Sigmoid colon (tissue), 7 donors: ENCODE measurements around the gene GDA. TPM values are rescaled to one million over a fixed set of nuclear protein-coding genes. Genes with fewer than 3 reads are reported as not detected.

Experiments
- DNase-seq: peaks from one replicate; pipeline ENCODE4 v3.0.0-alpha.2; 2019
- H3K27ac ChIP-seq, 4 donors: fragments of 200-600 bp; sonication (generic); one replicate each; pipeline ENCODE4 v1.5.1; 2016 to 2019; ENCODE audit warnings: mild to moderate bottlenecking in 1 of 4
- H3K27me3 ChIP-seq, 3 donors: fragments of 200-600 bp; sonication (generic); one replicate each; pipeline ENCODE4 v1.5.1; 2019; ENCODE audit warnings: mild to moderate bottlenecking in 1 of 3
- H3K36me3 ChIP-seq, 4 donors: fragments of 200-600 bp; sonication (generic); one replicate each; pipeline ENCODE4 v1.5.1; 2016 to 2019
- H3K4me1 ChIP-seq, 4 donors: fragments of 200-600 bp; sonication (generic); one replicate each; pipeline ENCODE4 v1.5.1; 2017 to 2019
- H3K4me3 ChIP-seq, 4 donors: fragments of 200-600 bp; sonication (generic); one replicate each; pipeline ENCODE4 v1.5.1; 2017 to 2019; ENCODE audit warnings: mild to moderate bottlenecking in 2 of 4, moderate library complexity in 1 of 4
- H3K9me3 ChIP-seq, 4 donors: fragments of 200-600 bp in 3 of 4; sonication (generic) in 3 of 4; one replicate each; pipeline versions ENCODE4 v1.5.1 to v1.6.1; 2013 to 2019
- CTCF ChIP-seq, 4 experiments: fragments of 450-650 bp in 3 of 4; fragments of 200-600 bp in 1 of 4; IDR thresholded peaks; one replicate each; pipeline ENCODE4 v1.5.1; 2016 to 2019; ENCODE audit warnings: antibody characterized with exemption in 4 of 4, mild to moderate bottlenecking in 3 of 4, moderate library complexity in 2 of 4
- EP300 ChIP-seq, 4 donors: sonication (generic); formaldehyde crosslinking; IDR thresholded peaks; one replicate each; pipeline ENCODE4 v1.6.1; 2017; ENCODE audit warnings: antibody characterized with exemption in 4 of 4
- POLR2A ChIP-seq, 2 donors: fragments of 450-650 bp; IDR thresholded peaks; one replicate each; pipeline ENCODE4 v1.6.1; 2016; ENCODE audit warnings: antibody characterized with exemption in 2 of 2, mild to moderate bottlenecking in 2 of 2, moderate library complexity in 2 of 2
- POLR2AphosphoS5 ChIP-seq, 4 donors: sonication (generic); formaldehyde crosslinking; IDR thresholded peaks; one replicate each; pipeline ENCODE4 v1.6.1; 2017; ENCODE audit warnings: antibody characterized with exemption in 4 of 4
- WGBS, 2 donors: extraction: QIAGEN DNeasy Blood & Tissue Kit; methylation state at CpG; one replicate each; pipeline ENCODE4 v1.1.7; 2013; 5-methylcytosine and 5-hydroxymethylcytosine counted together
- intact Hi-C: fragments of 100-400 bp; cut with DNase I; formaldehyde crosslinking; loops from one replicate; pipeline ENCODE4 v1.15.1; 2023
- polyA plus RNA-seq, 3 donors: library from polyadenylated mRNA; stranded (reverse); fragments of 200-250 nt; gene quantifications; one replicate each; pipeline ENCODE4 v1.2.3, GENCODE V29; 2013
- total RNA-seq, 4 donors: library from RNA; depleted of rRNA; stranded (reverse); fragments of >200 nt; gene quantifications; one replicate each; pipeline ENCODE4 v1.1.0, GENCODE V29; 2016
- donor health status: healthy with polysubstance abuse.
- donor health status: Bipolar disorder and iron deficiency.
- donor health status: healthy.

The GDA gene
- total and polyA plus RNA-seq, 7 donors: under 0.01 to 63.1 (median 16.0) TPM; not detected in 2

GRCh38 chr9:72213906-72214305 lies 64.7 kb downstream of the GDA start:
- no peaks in the 10 kb centered on the region for H3K4me1 ChIP-seq
- H3K9me3 ChIP-seq: no peaks in the 10 kb centered on the region
- WGBS, 2 donors: 78 to 91% methylated on average over 4 of the region's 4 CpGs
- no peaks in the 10 kb centered on the region for H3K36me3 ChIP-seq
- no peaks in the 10 kb centered on the region for H3K27me3 ChIP-seq
- DNase-seq: no peak
- intact Hi-C loops: no loop called here
- no peak for TF ChIP-seq POLR2A (IDR thresholded peaks at IDR 0.05)
- TF ChIP-seq CTCF (IDR thresholded peaks at IDR 0.05): no peak
- no peak for TF ChIP-seq POLR2AphosphoS5 (IDR thresholded peaks at IDR 0.05)
- no peak for TF ChIP-seq EP300 (IDR thresholded peaks at IDR 0.05)
- H3K4me3 ChIP-seq: no peak overlapping the region
- H3K27ac ChIP-seq: no peak overlapping the region

GRCh38 chr9:72217306-72217842 lies 68.1 kb downstream of the GDA start:
- WGBS, 2 donors: 23 to 77% methylated on average over 3 of the region's 3 CpGs
- TF ChIP-seq CTCF (IDR thresholded peaks at IDR 0.05): no peak
- no peak for TF ChIP-seq EP300 (IDR thresholded peaks at IDR 0.05)
- no peak for TF ChIP-seq POLR2AphosphoS5 (IDR thresholded peaks at IDR 0.05)
- no peak for TF ChIP-seq POLR2A (IDR thresholded peaks at IDR 0.05)
- Histone ChIP-seq H3K36me3 (no peaks in the 10 kb centered on the region), H3K4me1 (no peaks in the 10 kb centered on the region), H3K27me3 (no peaks in the 10 kb centered on the region), H3K4me3 (no peak overlapping the region), H3K9me3 (no peaks in the 10 kb centered on the region), H3K27ac (no peak overlapping the region)
- DNase-seq: no peak
- intact Hi-C loops: no loop called here

- intact Hi-C loops: no loop called here
Measured at GRCh38 chr9:72220589-72220988, 71.3 kb downstream of the GDA start.

GRCh38 chr9:72226146-72226812 lies 77.0 kb downstream of the GDA start:
- TF ChIP-seq POLR2A (IDR thresholded peaks at IDR 0.05) (no peak), EP300 (IDR thresholded peaks at IDR 0.05) (no peak), CTCF (IDR thresholded peaks at IDR 0.05) (no peak), POLR2AphosphoS5 (IDR thresholded peaks at IDR 0.05) (no peak)
- no peaks in the 10 kb centered on the region for H3K4me1 ChIP-seq

More at GRCh38 chr9:72220589-72220988, 71.3 kb downstream of the GDA start:
- H3K27ac ChIP-seq: no peak overlapping the region
- H3K9me3 ChIP-seq: no peaks in the 10 kb centered on the region
- no peaks in the 10 kb centered on the region for H3K36me3 ChIP-seq
- no peak overlapping the region for H3K4me3 ChIP-seq
- no peaks in the 10 kb centered on the region for H3K4me1 ChIP-seq
- no peak for TF ChIP-seq CTCF (IDR thresholded peaks at IDR 0.05)
- TF ChIP-seq POLR2A (IDR thresholded peaks at IDR 0.05): no peak
- TF ChIP-seq POLR2AphosphoS5 (IDR thresholded peaks at IDR 0.05): no peak
- TF ChIP-seq EP300 (IDR thresholded peaks at IDR 0.05): no peak
- WGBS, 2 donors: 84 to 91% methylated on average over 1 of the region's 1 CpG
- DNase-seq: no peak
- no peaks in the 10 kb centered on the region for H3K27me3 ChIP-seq

More at GRCh38 chr9:72226146-72226812, 77.0 kb downstream of the GDA start:
- intact Hi-C loops: no loop called here
- H3K27ac ChIP-seq: no peak overlapping the region
- H3K27me3 ChIP-seq: no peaks in the 10 kb centered on the region
- no peaks in the 10 kb centered on the region for H3K9me3 ChIP-seq
- H3K36me3 ChIP-seq: no peaks in the 10 kb centered on the region
- WGBS, 2 donors: 95 to 96% methylated on average over 2 of the region's 2 CpGs
- no peak overlapping the region for H3K4me3 ChIP-seq
- DNase-seq: no peak
